C4-2B (cell line): ENCODE results near the gene ENG.

ENCODE experiments used
- ZFX ChIP-seq: fragments of 450-650 bp; IDR thresholded peaks from 2 replicates; pipeline ENCODE4 v1.6.1; 2017
- TF ChIP-seq, protein P1 (sequence below): fragments of 450-650 bp; conservative IDR thresholded peaks from 2 replicates; pipeline ENCODE4 v1.5.1; 2017; ENCODE audit warnings: mild to moderate bottlenecking

DNA sequence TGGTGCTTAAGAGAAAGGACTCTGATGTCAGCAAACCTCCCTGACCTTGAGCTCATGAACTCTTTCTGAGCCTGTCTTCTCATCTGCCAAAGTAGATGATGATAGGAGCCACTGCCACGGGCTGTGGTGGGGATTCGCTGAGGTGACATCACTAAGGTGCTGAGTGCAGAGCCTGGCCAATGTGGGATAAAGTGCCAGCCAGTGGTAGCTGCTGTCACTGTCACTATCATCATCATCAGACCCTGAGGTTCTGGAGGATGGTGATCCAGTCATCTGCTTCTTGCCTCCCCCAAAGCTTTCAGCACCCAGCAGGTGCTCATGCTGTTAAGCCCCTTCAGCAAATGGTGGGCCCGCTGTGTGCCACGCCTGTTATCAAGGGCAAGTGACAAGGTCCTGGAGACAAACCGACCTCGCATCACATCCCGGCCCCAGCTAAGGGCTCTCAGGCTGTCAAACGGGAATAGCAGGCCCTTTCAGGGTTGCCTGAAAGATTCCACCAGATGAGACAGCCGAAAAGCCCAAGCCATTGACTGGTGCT, 45.4 kb downstream of the ENG start:
- TF ChIP-seq, protein P1, sequence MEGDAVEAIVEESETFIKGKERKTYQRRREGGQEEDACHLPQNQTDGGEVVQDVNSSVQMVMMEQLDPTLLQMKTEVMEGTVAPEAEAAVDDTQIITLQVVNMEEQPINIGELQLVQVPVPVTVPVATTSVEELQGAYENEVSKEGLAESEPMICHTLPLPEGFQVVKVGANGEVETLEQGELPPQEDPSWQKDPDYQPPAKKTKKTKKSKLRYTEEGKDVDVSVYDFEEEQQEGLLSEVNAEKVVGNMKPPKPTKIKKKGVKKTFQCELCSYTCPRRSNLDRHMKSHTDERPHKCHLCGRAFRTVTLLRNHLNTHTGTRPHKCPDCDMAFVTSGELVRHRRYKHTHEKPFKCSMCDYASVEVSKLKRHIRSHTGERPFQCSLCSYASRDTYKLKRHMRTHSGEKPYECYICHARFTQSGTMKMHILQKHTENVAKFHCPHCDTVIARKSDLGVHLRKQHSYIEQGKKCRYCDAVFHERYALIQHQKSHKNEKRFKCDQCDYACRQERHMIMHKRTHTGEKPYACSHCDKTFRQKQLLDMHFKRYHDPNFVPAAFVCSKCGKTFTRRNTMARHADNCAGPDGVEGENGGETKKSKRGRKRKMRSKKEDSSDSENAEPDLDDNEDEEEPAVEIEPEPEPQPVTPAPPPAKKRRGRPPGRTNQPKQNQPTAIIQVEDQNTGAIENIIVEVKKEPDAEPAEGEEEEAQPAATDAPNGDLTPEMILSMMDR, result no peak
- no peak for TF ChIP-seq ZFX
